Measurements from ENCODE around the gene ZNF14.

DNA sequence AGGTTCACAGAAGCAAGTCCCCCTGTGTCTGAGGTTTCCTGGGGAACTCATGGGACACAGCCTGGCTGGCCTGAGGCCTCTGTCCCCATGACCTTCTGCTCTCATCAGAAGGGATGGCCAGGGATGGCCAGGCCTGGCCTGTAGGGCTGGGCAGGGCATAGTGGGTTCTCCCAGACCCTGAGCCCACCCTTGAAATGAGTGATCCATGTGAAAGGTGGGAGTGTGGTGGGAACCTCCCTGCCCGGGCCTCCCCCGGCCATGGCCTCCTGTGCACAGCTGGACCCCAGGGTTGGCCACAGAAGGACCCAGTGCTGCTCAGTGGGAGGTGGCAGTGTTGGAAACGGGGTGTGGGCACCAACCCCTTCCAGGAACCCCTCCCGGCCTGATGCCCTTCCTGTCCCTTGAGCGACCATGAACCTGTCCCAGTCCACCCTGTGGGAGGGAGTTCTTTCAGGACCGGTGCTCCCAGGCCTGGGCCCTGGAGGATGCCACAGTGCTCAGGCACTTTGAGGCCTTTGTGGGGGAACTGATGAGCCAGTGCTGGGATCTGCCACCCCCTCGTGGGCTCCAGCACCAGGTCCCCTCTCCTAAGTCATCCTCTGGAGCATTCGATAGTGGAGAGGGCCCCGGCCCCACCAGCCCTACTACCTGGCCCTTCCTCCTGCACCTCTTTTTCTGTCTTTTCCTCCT lies 15.5 kb upstream of the ZNF14 start:
- TF ChIP-seq, protein P1, sequence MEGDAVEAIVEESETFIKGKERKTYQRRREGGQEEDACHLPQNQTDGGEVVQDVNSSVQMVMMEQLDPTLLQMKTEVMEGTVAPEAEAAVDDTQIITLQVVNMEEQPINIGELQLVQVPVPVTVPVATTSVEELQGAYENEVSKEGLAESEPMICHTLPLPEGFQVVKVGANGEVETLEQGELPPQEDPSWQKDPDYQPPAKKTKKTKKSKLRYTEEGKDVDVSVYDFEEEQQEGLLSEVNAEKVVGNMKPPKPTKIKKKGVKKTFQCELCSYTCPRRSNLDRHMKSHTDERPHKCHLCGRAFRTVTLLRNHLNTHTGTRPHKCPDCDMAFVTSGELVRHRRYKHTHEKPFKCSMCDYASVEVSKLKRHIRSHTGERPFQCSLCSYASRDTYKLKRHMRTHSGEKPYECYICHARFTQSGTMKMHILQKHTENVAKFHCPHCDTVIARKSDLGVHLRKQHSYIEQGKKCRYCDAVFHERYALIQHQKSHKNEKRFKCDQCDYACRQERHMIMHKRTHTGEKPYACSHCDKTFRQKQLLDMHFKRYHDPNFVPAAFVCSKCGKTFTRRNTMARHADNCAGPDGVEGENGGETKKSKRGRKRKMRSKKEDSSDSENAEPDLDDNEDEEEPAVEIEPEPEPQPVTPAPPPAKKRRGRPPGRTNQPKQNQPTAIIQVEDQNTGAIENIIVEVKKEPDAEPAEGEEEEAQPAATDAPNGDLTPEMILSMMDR (IDR thresholded peaks at IDR 0.05): no peak
- TF ChIP-seq POLR2A (IDR thresholded peaks at IDR 0.05): no peak
- no peak for TF ChIP-seq POLR2AphosphoS5 (IDR thresholded peaks at IDR 0.05)
